K562 (cell line): ENCODE measurements around the gene BLVRA. TPM values are rescaled to one million over a fixed set of nuclear protein-coding genes. Genes with fewer than 3 reads are reported as not detected.

Experiments used
- GTF2E2 ChIP-seq: fragments of 200-800 bp; sonication (Bioruptor generic); IDR thresholded peaks from 2 replicates; pipeline ENCODE4 v1.6.1; 2016; ENCODE audit warnings: missing genetic modification characterization, missing compliant biosample characterization
- KDM5B ChIP-seq: fragments of 200-600 bp; sonication (generic); IDR thresholded peaks from 2 replicates; pipeline ENCODE4 v1.6.1; 2012; ENCODE audit warnings: low read depth, mild to moderate bottlenecking, moderate library complexity, low read length, control low read depth, inconsistent platforms; ENCODE audit not compliant: insufficient replicate concordance
- MTA3 ChIP-seq: fragments of 450-650 bp; formaldehyde crosslinking; IDR thresholded peaks from 2 replicates; pipeline ENCODE4 v1.6.1; 2017; ENCODE audit warnings: mild to moderate bottlenecking, borderline replicate concordance
- TCF7 ChIP-seq: sonication (generic); IDR thresholded peaks from 2 replicates; pipeline ENCODE4 v1.6.1; 2016; ENCODE audit warnings: antibody characterized with exemption, borderline replicate concordance
- YY1 ChIP-seq, 3 experiments: IDR thresholded peaks; 2 replicates each; pipeline ENCODE4 v1.6.1; 2011; ENCODE audit warnings: low read length in 2 of 3, mild to moderate bottlenecking in 2 of 3, moderate library complexity in 2 of 3, borderline replicate concordance in 1 of 3, control low read depth in 1 of 3, low read depth in 1 of 3; ENCODE audit not compliant: insufficient read depth in 3 of 3, insufficient replicate concordance in 2 of 3, control insufficient read depth in 1 of 3, insufficient read length in 1 of 3; ENCODE audit errors: extremely low read depth in 1 of 3
- ZNF695 ChIP-seq: fragments of 450-650 bp; formaldehyde crosslinking; IDR thresholded peaks from 2 replicates; pipeline ENCODE4 v1.4.0; 2020; ENCODE audit warnings: mild to moderate bottlenecking, moderate library complexity
- polyA plus RNA-seq, 8 experiments: library from polyadenylated mRNA; depleted of rRNA in 4 of 8; stranded (reverse) in 5 of 8; unstranded in 3 of 8; fragments of >200 nt; fragmentation: Nextera tagmentation in 2 of 8; fragmentation: Illumina TruSeq in 1 of 8; extraction: Ambion mirVana in 2 of 8; extraction: Trizol in 1 of 8; gene quantifications; 2 replicates each; pipeline versions ENCODE4 v1.2.1 to v1.2.3, GENCODE V29; 2011 to 2014; ENCODE audit warnings: inconsistent platforms in 1 of 8, missing spikeins in 1 of 8
- total RNA-seq, 7 experiments: library from RNA; depleted of rRNA in 6 of 7; stranded (reverse); fragments of >200 nt in 6 of 7; fragmentation: Illumina TruSeq in 2 of 7; extraction: Trizol in 2 of 7; gene quantifications; 2 replicates each; pipeline versions ENCODE4 v1.2.1 to v1.2.3, GENCODE V29; 2011 to 2021; ENCODE audit warnings: low replicate concordance in 1 of 7
- TF ChIP-seq, protein P1 (sequence below): IDR thresholded peaks from 2 replicates; pipeline ENCODE4 v1.6.1; 2016; ENCODE audit warnings: missing genetic modification characterization, missing compliant biosample characterization
- TF ChIP-seq, protein P2 (sequence below), 2 experiments: fragments of 450-650 bp in 1 of 2; sonication (generic) in 1 of 2; formaldehyde crosslinking in 1 of 2; IDR thresholded peaks; 2 replicates each; pipeline versions ENCODE4 v1.7.1 to v1.9.0; 2016 to 2022; ENCODE audit warnings: inconsistent platforms in 1 of 2, mild to moderate bottlenecking in 1 of 2, missing genetic modification reagents in 1 of 2

BLVRA gene
- total and polyA plus RNA-seq, 9 of the 15 experiments (the other 6 are each of a cell fraction or from before 2014, with no cell fraction given): 48.5 to 147 (median 61.5) TPM

DNA sequence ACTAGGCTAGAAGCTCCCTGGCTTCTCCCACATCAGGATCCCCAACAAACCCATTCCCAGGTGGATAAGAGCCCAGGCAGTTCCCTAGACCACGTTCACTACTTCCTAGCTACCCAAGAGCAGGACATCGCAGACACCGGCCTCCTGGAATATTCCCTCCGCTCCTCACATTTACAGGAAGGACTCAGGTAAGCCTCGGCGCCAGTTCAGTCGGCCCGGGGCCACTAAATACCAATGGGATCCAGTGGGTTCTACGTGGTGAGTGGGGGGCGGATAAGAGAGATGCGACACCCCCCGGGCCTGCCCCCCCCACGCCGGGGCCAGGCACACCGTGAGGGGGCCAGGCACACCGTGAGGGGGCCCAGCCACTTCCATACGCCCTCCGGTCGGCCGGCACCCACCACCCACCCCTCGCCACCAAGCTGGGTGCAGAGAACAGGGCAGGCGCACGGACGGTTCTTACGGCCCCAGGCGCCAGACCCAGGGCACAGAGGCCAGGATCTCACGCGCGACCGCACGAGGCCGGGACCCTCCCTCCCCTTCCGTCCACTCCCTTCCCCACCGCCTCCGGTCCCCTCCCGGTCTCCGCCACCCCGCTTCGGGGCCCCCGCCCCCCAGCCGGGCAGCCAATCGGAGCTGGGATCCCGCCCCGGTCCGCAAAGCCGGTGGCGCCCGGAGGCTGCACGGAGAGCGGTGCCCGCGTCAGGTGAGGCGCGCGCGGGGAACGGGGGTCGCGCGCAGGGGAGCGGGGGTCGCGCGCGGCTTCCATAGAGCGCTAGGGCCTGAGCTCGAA lies at the start of gene BLVRA (continued):
- TF ChIP-seq YY1 (IDR thresholded peaks at IDR 0.05; ENCODE audit: borderline replicate concordance in 1 of 3, control insufficient read depth in 1 of 3, extremely low read depth in 1 of 3, insufficient read depth in 3 of 3, insufficient read length in 1 of 3, insufficient replicate concordance in 2 of 3, low read depth in 1 of 3, low read length in 2 of 3) (peak in 2 of 3 experiments; percentile 1 to 11), MTA3 (0 out of 2 replicates have a peak, but pooled peaks have one; percentile 41), KDM5B (peak; percentile 63), GTF2E2 (peak; percentile 56; the same call in 1 of the 2 replicates), TCF7 (0 out of 2 replicates have a peak, but pooled peaks have one; percentile 24), ZNF695 (CRISPR knock-in tag) (no peak)
- TF ChIP-seq, protein P1, sequence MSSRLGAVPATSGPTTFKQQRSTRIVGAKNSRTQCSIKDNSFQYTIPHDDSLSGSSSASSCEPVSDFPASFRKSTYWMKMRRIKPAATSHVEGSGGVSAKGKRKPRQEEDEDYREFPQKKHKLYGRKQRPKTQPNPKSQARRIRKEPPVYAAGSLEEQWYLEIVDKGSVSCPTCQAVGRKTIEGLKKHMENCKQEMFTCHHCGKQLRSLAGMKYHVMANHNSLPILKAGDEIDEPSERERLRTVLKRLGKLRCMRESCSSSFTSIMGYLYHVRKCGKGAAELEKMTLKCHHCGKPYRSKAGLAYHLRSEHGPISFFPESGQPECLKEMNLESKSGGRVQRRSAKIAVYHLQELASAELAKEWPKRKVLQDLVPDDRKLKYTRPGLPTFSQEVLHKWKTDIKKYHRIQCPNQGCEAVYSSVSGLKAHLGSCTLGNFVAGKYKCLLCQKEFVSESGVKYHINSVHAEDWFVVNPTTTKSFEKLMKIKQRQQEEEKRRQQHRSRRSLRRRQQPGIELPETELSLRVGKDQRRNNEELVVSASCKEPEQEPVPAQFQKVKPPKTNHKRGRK (tag): no peak
- TF ChIP-seq, protein P2, sequence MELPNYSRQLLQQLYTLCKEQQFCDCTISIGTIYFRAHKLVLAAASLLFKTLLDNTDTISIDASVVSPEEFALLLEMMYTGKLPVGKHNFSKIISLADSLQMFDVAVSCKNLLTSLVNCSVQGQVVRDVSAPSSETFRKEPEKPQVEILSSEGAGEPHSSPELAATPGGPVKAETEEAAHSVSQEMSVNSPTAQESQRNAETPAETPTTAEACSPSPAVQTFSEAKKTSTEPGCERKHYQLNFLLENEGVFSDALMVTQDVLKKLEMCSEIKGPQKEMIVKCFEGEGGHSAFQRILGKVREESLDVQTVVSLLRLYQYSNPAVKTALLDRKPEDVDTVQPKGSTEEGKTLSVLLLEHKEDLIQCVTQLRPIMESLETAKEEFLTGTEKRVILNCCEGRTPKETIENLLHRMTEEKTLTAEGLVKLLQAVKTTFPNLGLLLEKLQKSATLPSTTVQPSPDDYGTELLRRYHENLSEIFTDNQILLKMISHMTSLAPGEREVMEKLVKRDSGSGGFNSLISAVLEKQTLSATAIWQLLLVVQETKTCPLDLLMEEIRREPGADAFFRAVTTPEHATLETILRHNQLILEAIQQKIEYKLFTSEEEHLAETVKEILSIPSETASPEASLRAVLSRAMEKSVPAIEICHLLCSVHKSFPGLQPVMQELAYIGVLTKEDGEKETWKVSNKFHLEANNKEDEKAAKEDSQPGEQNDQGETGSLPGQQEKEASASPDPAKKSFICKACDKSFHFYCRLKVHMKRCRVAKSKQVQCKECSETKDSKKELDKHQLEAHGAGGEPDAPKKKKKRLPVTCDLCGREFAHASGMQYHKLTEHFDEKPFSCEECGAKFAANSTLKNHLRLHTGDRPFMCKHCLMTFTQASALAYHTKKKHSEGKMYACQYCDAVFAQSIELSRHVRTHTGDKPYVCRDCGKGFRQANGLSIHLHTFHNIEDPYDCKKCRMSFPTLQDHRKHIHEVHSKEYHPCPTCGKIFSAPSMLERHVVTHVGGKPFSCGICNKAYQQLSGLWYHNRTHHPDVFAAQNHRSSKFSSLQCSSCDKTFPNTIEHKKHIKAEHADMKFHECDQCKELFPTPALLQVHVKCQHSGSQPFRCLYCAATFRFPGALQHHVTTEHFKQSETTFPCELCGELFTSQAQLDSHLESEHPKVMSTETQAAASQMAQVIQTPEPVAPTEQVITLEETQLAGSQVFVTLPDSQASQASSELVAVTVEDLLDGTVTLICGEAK (IDR thresholded peaks at IDR 0.05): 0 out of 2 replicates have a peak, but pooled peaks have one; percentile 30
- TF ChIP-seq, protein P2 (CRISPR knock-in tag; IDR thresholded peaks at IDR 0.05): no peak
